Tibial artery (tissue), 4 donors: ENCODE results near the gene SETBP1.

Source experiments
- DNase-seq, 2 donors: peaks; one replicate each; pipeline ENCODE4 v3.0.0-alpha.2; 2019
- H3K27ac ChIP-seq, 2 donors: fragments of 200-600 bp; sonication (generic) in 1 of 2; 1 replicate in 1 of 2; 2 replicates in 1 of 2; pipeline ENCODE4 v1.5.1; 2018 to 2019; ENCODE audit warnings: mild to moderate bottlenecking in 1 of 2
- H3K27me3 ChIP-seq, 2 donors: fragments of 200-600 bp; sonication (generic) in 1 of 2; one replicate each; pipeline versions ENCODE4 v1.5.1 to v1.6.0; 2016 to 2019
- H3K36me3 ChIP-seq, 3 donors: fragments of 200-600 bp; sonication (generic) in 2 of 3; one replicate each; pipeline ENCODE4 v1.5.1; 2016 to 2019; ENCODE audit warnings: mild to moderate bottlenecking in 2 of 3
- H3K4me1 ChIP-seq, 4 donors: fragments of 200-600 bp; sonication (generic) in 2 of 4; 1 replicate in 3 of 4; 2 replicates in 1 of 4; pipeline ENCODE4 v1.5.1; 2016 to 2019
- H3K4me3 ChIP-seq, 2 donors: fragments of 200-600 bp; sonication (generic) in 1 of 2; 1 replicate in 1 of 2; 2 replicates in 1 of 2; pipeline ENCODE4 v1.5.1; 2018 to 2019; ENCODE audit warnings: mild to moderate bottlenecking in 2 of 2
- H3K9me3 ChIP-seq, 3 donors: fragments of 200-600 bp; sonication (generic) in 1 of 3; one replicate each; pipeline ENCODE4 v1.5.1; 2016 to 2019
- CTCF ChIP-seq, 2 experiments: fragments of 200-600 bp in 1 of 2; fragments of 450-650 bp in 1 of 2; IDR thresholded peaks; one replicate each; pipeline ENCODE4 v1.5.1; 2017 to 2019; ENCODE audit warnings: antibody characterized with exemption in 2 of 2, mild to moderate bottlenecking in 1 of 2, moderate library complexity in 1 of 2
- intact Hi-C: fragments of 100-400 bp; cut with DNase I; formaldehyde crosslinking; loops from one replicate; pipeline ENCODE4 v1.15.0; 2023; ENCODE audit warnings: low total_unique reads

The SETBP1 gene

GRCh38 chr18:44950685-44951195 is 270.1 kb downstream of the SETBP1 start:
- TF ChIP-seq CTCF (IDR thresholded peaks at IDR 0.05), result no peak
- Histone ChIP-seq H3K4me1 (peaks cover 0 to 11% (median 3%) of the 10 kb centered on the region in 4 donors), H3K36me3 (peaks cover 22 to 37% (median 33%) of the 10 kb centered on the region in 3 donors), H3K4me3 (no peak overlapping the region), H3K27ac (no peak overlapping the region), H3K27me3 (no peaks in the 10 kb centered on the region), H3K9me3 (no peaks in the 10 kb centered on the region)
- intact Hi-C loops, result no loop called here
- no peak for DNase-seq

- intact Hi-C loops, result no loop called here
- Histone ChIP-seq H3K27ac (no peak overlapping the region), H3K27me3 (no peaks in the 10 kb centered on the region), H3K36me3 (peaks cover 22 to 37% (median 33%) of the 10 kb centered on the region in 3 donors), H3K9me3 (no peaks in the 10 kb centered on the region), H3K4me1 (peaks cover 0 to 12% (median 0%) of the 10 kb centered on the region in 4 donors), H3K4me3 (no peak overlapping the region)
- TF ChIP-seq CTCF (IDR thresholded peaks at IDR 0.05), result no peak
- DNase-seq, result no peak
Measured at GRCh38 chr18:44951748-44952147, 271.1 kb downstream of the SETBP1 start.

GRCh38 chr18:44954257-44954656 is 273.6 kb downstream of the SETBP1 start:
- H3K9me3 ChIP-seq, result no peaks in the 10 kb centered on the region
- H3K36me3 ChIP-seq, result peaks cover 22 to 37% (median 33%) of the 10 kb centered on the region in 3 donors
- H3K27ac ChIP-seq, result no peak overlapping the region
- no peaks in the 10 kb centered on the region for H3K27me3 ChIP-seq
- TF ChIP-seq CTCF (IDR thresholded peaks at IDR 0.05), result no peak
- DNase-seq, result no peak
- intact Hi-C loops, result no loop called here
- no peak overlapping the region for H3K4me3 ChIP-seq
- H3K4me1 ChIP-seq, result peaks cover 0 to 35% (median 3%) of the 10 kb centered on the region in 4 donors

GRCh38 chr18:44955825-44956224 is 275.1 kb downstream of the SETBP1 start:
- Histone ChIP-seq H3K4me3 (no peak overlapping the region), H3K4me1 (peaks cover 0 to 39% (median 5%) of the 10 kb centered on the region in 4 donors), H3K27ac (no peak overlapping the region), H3K9me3 (no peaks in the 10 kb centered on the region), H3K27me3 (no peaks in the 10 kb centered on the region), H3K36me3 (peaks cover 12 to 29% (median 26%) of the 10 kb centered on the region in 3 donors)
- DNase-seq, result no peak
- no peak for TF ChIP-seq CTCF (IDR thresholded peaks at IDR 0.05)
- intact Hi-C loops, result no loop called here

- intact Hi-C loops, result no loop called here
- Histone ChIP-seq H3K4me1 (peaks cover 0 to 39% (median 5%) of the 10 kb centered on the region in 4 donors), H3K27ac (no peak overlapping the region), H3K27me3 (no peaks in the 10 kb centered on the region), H3K36me3 (peaks cover 5 to 18% (median 14%) of the 10 kb centered on the region in 3 donors), H3K9me3 (no peaks in the 10 kb centered on the region), H3K4me3 (no peak overlapping the region)
- no peak for TF ChIP-seq CTCF (IDR thresholded peaks at IDR 0.05)
- DNase-seq, result no peak
Measured at GRCh38 chr18:44957025-44957424, 276.3 kb downstream of the SETBP1 start.

- H3K4me3 ChIP-seq, result no peak overlapping the region
- H3K27me3 ChIP-seq, result no peaks in the 10 kb centered on the region
- no peak overlapping the region for H3K27ac ChIP-seq
- peaks cover 4 to 15% (median 12%) of the 10 kb centered on the region in 3 donors for H3K36me3 ChIP-seq
- no peaks in the 10 kb centered on the region for H3K9me3 ChIP-seq
- TF ChIP-seq CTCF (IDR thresholded peaks at IDR 0.05), result no peak
- intact Hi-C loops, result no loop called here
- peaks cover 0 to 39% (median 5%) of the 10 kb centered on the region in 4 donors for H3K4me1 ChIP-seq
- DNase-seq, result no peak
Measured at GRCh38 chr18:44957461-44957860, 276.8 kb downstream of the SETBP1 start.
